ENCODE data around the gene APBA1. TPM values are rescaled to one million over a fixed set of nuclear protein-coding genes. Genes with fewer than 3 reads are reported as not detected.

APBA1 gene
- total and polyA plus RNA-seq, 10 donors, result 0.41 to 28.2 (median 13.8) TPM

DNA sequence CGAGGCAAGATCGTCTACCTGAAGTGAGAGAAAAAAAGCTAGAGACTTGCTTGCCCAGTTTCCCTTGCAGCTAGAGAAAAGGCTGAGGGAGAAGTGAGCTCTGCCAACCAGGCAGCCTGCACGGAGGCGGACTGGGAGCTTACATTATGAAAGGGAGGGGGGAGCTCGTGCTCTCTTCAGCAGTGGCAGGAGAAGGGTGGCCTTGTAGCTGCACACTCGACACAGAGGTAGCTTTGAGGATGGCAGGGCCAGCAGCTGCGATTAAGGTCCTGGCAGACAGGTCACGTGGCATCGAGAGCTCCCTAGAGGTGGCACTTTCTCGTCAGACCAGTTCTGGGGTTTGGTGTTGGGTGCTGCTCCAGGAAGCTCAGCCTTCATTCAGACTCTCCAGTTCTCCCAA lies 26.7 kb downstream of the APBA1 start:
- 71 to 84% (median 76%) methylated on average over 10 of the region's 10 CpGs for WGBS, 5 donors
- no peak for DNase-seq
- intact Hi-C loops (cut with DNase I; ENCODE audit: low total_unique reads), result no loop called here

GRCh38 chr9:69643098-69643497 lies 29.1 kb downstream of the APBA1 start:
- TF ChIP-seq POLR2A (IDR thresholded peaks at IDR 0.05) (no peak), POLR2AphosphoS5 (IDR thresholded peaks at IDR 0.05) (no peak), CTCF (IDR thresholded peaks at IDR 0.05 in 8 of 11, conservative IDR thresholded peaks at IDR 0.05 in 3 of 11) (no peak)
- Histone ChIP-seq H3K9me3 (no peaks in the 10 kb centered on the region), H3K4me1 (peaks cover 0 to 7% (median 0%) of the 10 kb centered on the region in 6 donors), H3K27ac (no peak overlapping the region), H3K4me3 (no peak overlapping the region), H3K36me3 (no peaks in the 10 kb centered on the region), H3K27me3 (replicated peaks in 1 of 7) (no peaks in the 10 kb centered on the region)
- intact Hi-C loops (cut with DNase I; ENCODE audit: low total_unique reads), result no loop called here
- DNase-seq, result no peak
- 66 to 94% (median 84%) methylated on average over 1 of the region's 1 CpG for WGBS, 5 donors

More for the DNA sequence above, 26.7 kb downstream of the APBA1 start:
- H3K27ac ChIP-seq, result no peak overlapping the region
- H3K36me3 ChIP-seq, result no peaks in the 10 kb centered on the region
- TF ChIP-seq POLR2AphosphoS5 (IDR thresholded peaks at IDR 0.05) (no peak), CTCF (IDR thresholded peaks at IDR 0.05 in 8 of 11, conservative IDR thresholded peaks at IDR 0.05 in 3 of 11) (no peak), POLR2A (IDR thresholded peaks at IDR 0.05) (no peak)
- peaks cover 0 to 7% (median 0%) of the 10 kb centered on the region in 6 donors for H3K4me1 ChIP-seq
- H3K27me3 ChIP-seq (replicated peaks in 1 of 7), result no peaks in the 10 kb centered on the region
- no peak overlapping the region for H3K4me3 ChIP-seq
- no peaks in the 10 kb centered on the region for H3K9me3 ChIP-seq

DNA sequence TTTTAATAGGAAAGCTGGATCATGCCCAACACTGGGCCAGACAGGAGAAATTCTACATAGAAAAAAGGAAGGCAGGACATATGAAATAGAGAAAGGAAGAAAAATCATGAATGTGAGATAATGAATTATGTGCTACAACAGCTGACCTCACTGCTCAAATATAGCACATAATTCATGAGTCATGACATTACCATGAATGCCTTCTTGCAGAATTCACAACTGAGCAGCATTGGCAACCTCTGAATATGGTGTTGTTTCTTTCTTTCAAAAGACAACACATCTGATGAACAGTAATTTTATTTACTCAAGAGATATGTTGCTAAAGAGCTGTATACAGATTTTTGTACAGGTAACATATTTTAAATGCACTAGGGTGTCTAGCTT lies 34.4 kb downstream of the APBA1 start:
- H3K36me3 ChIP-seq, result no peaks in the 10 kb centered on the region
- no peaks in the 10 kb centered on the region for H3K4me1 ChIP-seq
- H3K27ac ChIP-seq, result no peak overlapping the region
- intact Hi-C loops (cut with DNase I; ENCODE audit: low total_unique reads), result no loop called here
- no peaks in the 10 kb centered on the region for H3K9me3 ChIP-seq
- TF ChIP-seq POLR2A (IDR thresholded peaks at IDR 0.05) (no peak), POLR2AphosphoS5 (IDR thresholded peaks at IDR 0.05) (no peak), CTCF (IDR thresholded peaks at IDR 0.05 in 8 of 11, conservative IDR thresholded peaks at IDR 0.05 in 3 of 11) (no peak)
- no peak for DNase-seq
- no peaks in the 10 kb centered on the region for H3K27me3 ChIP-seq (replicated peaks in 1 of 7)
- no peak overlapping the region for H3K4me3 ChIP-seq

DNA sequence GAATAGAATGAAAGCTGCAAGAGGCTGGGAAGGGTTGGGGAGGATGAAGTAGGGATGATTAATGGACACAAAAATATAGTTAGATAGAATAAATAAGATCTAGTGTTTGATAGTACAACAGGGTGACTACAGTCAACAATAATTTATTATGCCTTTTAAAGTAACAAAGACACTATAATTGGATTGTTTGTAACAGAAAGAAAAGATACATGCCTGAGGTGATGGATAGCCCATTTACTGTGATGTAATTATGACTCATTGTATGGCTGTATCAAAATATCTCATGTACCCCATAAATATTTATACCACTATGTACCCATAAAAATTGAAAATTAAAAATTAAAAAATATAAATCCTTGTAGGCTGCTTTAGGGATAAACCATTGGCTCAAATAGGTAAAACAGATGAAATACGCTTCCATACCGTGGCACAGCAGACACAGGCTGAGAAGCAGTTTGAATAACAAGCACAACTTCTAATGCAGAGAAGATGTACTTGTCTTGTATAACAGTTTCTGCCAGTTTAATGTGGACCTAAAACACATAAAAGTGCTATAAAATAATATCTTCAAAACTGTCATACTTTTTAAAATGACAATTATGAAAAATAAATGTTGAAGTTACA lies 34.9 kb downstream of the APBA1 start:
- Histone ChIP-seq H3K4me1 (no peaks in the 10 kb centered on the region), H3K9me3 (no peaks in the 10 kb centered on the region), H3K27me3 (replicated peaks in 1 of 7) (no peaks in the 10 kb centered on the region), H3K27ac (no peak overlapping the region), H3K36me3 (no peaks in the 10 kb centered on the region), H3K4me3 (no peak overlapping the region)
- TF ChIP-seq CTCF (IDR thresholded peaks at IDR 0.05 in 8 of 11, conservative IDR thresholded peaks at IDR 0.05 in 3 of 11) (no peak), POLR2A (IDR thresholded peaks at IDR 0.05) (no peak), POLR2AphosphoS5 (IDR thresholded peaks at IDR 0.05) (no peak)
- WGBS, 5 donors, result 93 to 96% (median 95%) methylated on average over 2 of the region's 2 CpGs
- DNase-seq, result no peak
- intact Hi-C loops (cut with DNase I; ENCODE audit: low total_unique reads), result no loop called here

All from spleen (tissue), 11 donors.